ENCODE measurements around the gene HAO1. TPM values are rescaled to one million over a fixed set of nuclear protein-coding genes. Genes with fewer than 3 reads are reported as not detected.

Gene HAO1
- total and polyA plus RNA-seq, 9 donors = not detected

GRCh38 chr20:7849675-7850074, 90.6 kb downstream of the HAO1 start:
- no peaks in the 10 kb centered on the region for H3K27me3 ChIP-seq
- intact Hi-C loops (cut with DNase I) = no loop called here
- no peak overlapping the region for H3K4me3 ChIP-seq
- no peaks in the 10 kb centered on the region for H3K36me3 ChIP-seq
- H3K9me3 ChIP-seq = no peaks in the 10 kb centered on the region
- WGBS, 3 donors = 88 to 94% (median 92%) methylated on average over 2 of the region's 2 CpGs
- H3K27ac ChIP-seq = no peak overlapping the region
- H3K4me1 ChIP-seq (ENCODE audit: insufficient read depth) = no peaks in the 10 kb centered on the region
- DNase-seq = no peak
- TF ChIP-seq POLR2A (IDR thresholded peaks at IDR 0.05) = no peak
- no peak for TF ChIP-seq CTCF (IDR thresholded peaks at IDR 0.05)
- TF ChIP-seq EP300 (IDR thresholded peaks at IDR 0.05) = no peak

DNA sequence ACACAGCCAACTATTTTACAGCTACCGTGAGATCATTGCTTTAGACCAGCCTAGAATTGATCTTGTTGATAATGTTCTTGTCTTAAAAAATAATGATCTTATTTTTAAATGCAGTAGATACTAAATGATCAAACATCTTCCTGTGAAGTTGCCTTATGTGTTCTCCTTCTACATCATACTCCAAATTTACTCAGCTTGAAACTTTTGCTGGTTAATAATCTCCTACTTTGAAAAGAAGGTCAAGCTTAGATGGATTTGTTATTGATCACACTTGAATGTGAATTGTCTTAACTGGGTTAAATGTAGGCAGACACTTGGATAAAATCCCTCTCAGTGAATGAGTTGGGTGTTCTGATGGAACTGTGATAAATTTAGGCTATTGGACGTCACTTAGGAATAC, 91.9 kb downstream of the HAO1 start:
- H3K4me1 ChIP-seq (ENCODE audit: insufficient read depth) = no peaks in the 10 kb centered on the region
- 63 to 88% (median 77%) methylated on average over 2 of the region's 2 CpGs for WGBS, 3 donors
- no peaks in the 10 kb centered on the region for H3K9me3 ChIP-seq
- no peaks in the 10 kb centered on the region for H3K27me3 ChIP-seq
- TF ChIP-seq POLR2A (IDR thresholded peaks at IDR 0.05) (no peak), CTCF (IDR thresholded peaks at IDR 0.05) (no peak), EP300 (IDR thresholded peaks at IDR 0.05) (no peak)
- no peak overlapping the region for H3K4me3 ChIP-seq
- no peak for DNase-seq
- intact Hi-C loops (cut with DNase I) = no loop called here
- no peaks in the 10 kb centered on the region for H3K36me3 ChIP-seq
- H3K27ac ChIP-seq = no peak overlapping the region

DNA sequence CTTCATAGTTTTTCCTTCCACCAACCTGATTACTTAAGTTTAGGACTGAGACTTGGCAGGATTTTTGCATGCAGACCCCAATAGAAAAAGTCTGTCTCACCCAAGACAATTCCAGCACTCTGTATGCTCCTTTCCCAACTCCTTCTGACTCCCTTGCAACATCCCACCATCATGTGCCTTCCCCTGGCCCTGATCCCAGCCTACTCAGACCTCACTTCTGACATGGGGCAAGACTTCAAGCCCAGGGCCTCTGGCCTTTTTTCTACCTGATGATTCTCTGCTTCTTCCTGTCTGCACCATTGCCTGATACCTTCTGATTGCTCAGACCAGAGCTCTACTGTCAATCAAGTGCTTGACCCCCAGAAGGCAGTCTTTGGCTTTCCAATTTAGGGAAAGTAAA, 96.6 kb downstream of the HAO1 start:
- intact Hi-C loops (cut with DNase I) = no loop called here
- DNase-seq = no peak

GRCh38 chr20:7841971-7842310, 98.3 kb downstream of the HAO1 start:
- 6 to 9% (median 9%) methylated on average over 2 of the region's 2 CpGs for WGBS, 3 donors
- no peak for TF ChIP-seq EP300 (IDR thresholded peaks at IDR 0.05)
- TF ChIP-seq POLR2A (IDR thresholded peaks at IDR 0.05) = no peak
- no peak for TF ChIP-seq CTCF (IDR thresholded peaks at IDR 0.05)
- Histone ChIP-seq H3K36me3 (no peaks in the 10 kb centered on the region), H3K9me3 (no peaks in the 10 kb centered on the region), H3K4me3 (no peak overlapping the region), H3K27ac (no peak overlapping the region), H3K27me3 (no peaks in the 10 kb centered on the region), H3K4me1 (ENCODE audit: insufficient read depth) (no peaks in the 10 kb centered on the region)
- DNase-seq = no peak
- intact Hi-C loops (cut with DNase I) = no loop called here

More for the DNA sequence above, 96.6 kb downstream of the HAO1 start:
- Histone ChIP-seq H3K9me3 (no peaks in the 10 kb centered on the region), H3K36me3 (no peaks in the 10 kb centered on the region), H3K4me1 (ENCODE audit: insufficient read depth) (no peaks in the 10 kb centered on the region), H3K4me3 (no peak overlapping the region), H3K27ac (no peak overlapping the region), H3K27me3 (no peaks in the 10 kb centered on the region)
- TF ChIP-seq CTCF (IDR thresholded peaks at IDR 0.05) (no peak), POLR2A (IDR thresholded peaks at IDR 0.05) (no peak), EP300 (IDR thresholded peaks at IDR 0.05) (no peak)

Data from ovary (tissue), 9 donors.